WTC11 (cell line): ENCODE results near the gene ANO9. TPM values are rescaled to one million over a fixed set of nuclear protein-coding genes. Genes with fewer than 3 reads are reported as not detected.

Experiments
- ATAC-seq: fragments of 200-7000 bp; cut with Tn5 transposase; 2 replicates; pipeline ENCODE4 v1.10.0; 2021; ENCODE audit warnings: mild to moderate bottlenecking, moderate library complexity
- CTCF ChIA-PET: fragments of 300-600 bp; sonication (Branson Sonifier 250); formaldehyde crosslinking; loops from one replicate; lab custom pipeline; 2021; ENCODE audit warnings: antibody characterized with exemption; lab: Charles Lee
- POLR2A ChIA-PET: fragments of 350-600 bp; sonication (Branson Sonifier 250); formaldehyde crosslinking; loops from one replicate; lab custom pipeline; 2021; ENCODE audit warnings: antibody characterized with exemption; lab: Charles Lee
- DNase-seq: peaks from one replicate; pipeline ENCODE4 v3.0.0; 2021; ENCODE audit warnings: low spot score
- H3K27ac Mint-ChIP-seq: 2 replicates; pipeline ENCODE4 v1.8.0; 2021; ENCODE audit warnings: mixed read lengths
- H3K27me3 Mint-ChIP-seq: 2 replicates; pipeline ENCODE4 v1.8.0; 2021; ENCODE audit warnings: low read depth, mild to moderate bottlenecking, moderate library complexity, mixed read lengths
- H3K36me3 Mint-ChIP-seq: 2 replicates; pipeline ENCODE4 v1.8.0; 2021; ENCODE audit warnings: mixed read lengths
- H3K4me1 Mint-ChIP-seq: 2 replicates; pipeline ENCODE4 v1.8.0; 2022; ENCODE audit warnings: mixed read lengths
- H3K4me3 Mint-ChIP-seq: 2 replicates; pipeline ENCODE4 v1.8.0; 2021; ENCODE audit warnings: mild to moderate bottlenecking, moderate library complexity, mixed read lengths
- H3K9me3 Mint-ChIP-seq: 2 replicates; pipeline ENCODE4 v1.8.0; 2021; ENCODE audit warnings: mixed read lengths
- JAZF1 ChIP-seq: fragments of 250-450 bp; sonication (Bioruptor Pico); IDR thresholded peaks from 2 replicates; pipeline ENCODE4 v1.9.0; 2021; ENCODE audit warnings: moderate library complexity, mild to moderate bottlenecking, inconsistent platforms
- MXD4 ChIP-seq: fragments of 250-450 bp; sonication (Bioruptor Pico); IDR thresholded peaks from 2 replicates; pipeline ENCODE4 v1.8.0; 2021; ENCODE audit warnings: mild to moderate bottlenecking, moderate library complexity, borderline replicate concordance
- NFATC4 ChIP-seq: fragments of 250-450 bp; sonication (Bioruptor Pico); IDR thresholded peaks from 2 replicates; pipeline ENCODE4 v1.9.0; 2021; ENCODE audit warnings: mild to moderate bottlenecking
- NFE2L1 ChIP-seq: sonication (generic); formaldehyde crosslinking; IDR thresholded peaks from 2 replicates; pipeline ENCODE4 v1.8.1; 2023; ENCODE audit warnings: missing genetic modification reagents
- NFYB ChIP-seq: sonication (generic); formaldehyde crosslinking; conservative IDR thresholded peaks from 2 replicates; pipeline ENCODE4 v1.8.0; 2022; ENCODE audit warnings: low read depth, missing genetic modification reagents
- NR2C2 ChIP-seq: sonication (generic); formaldehyde crosslinking; IDR thresholded peaks from 2 replicates; pipeline ENCODE4 v1.8.0; 2022; ENCODE audit warnings: mild to moderate bottlenecking, missing genetic modification reagents
- PRRX2 ChIP-seq: fragments of 250-450 bp; sonication (Bioruptor Pico); IDR thresholded peaks from 2 replicates; pipeline ENCODE4 v1.8.0; 2021; ENCODE audit warnings: mild to moderate bottlenecking
- SMAD3 ChIP-seq: sonication (generic); formaldehyde crosslinking; IDR thresholded peaks from 2 replicates; pipeline ENCODE4 v1.8.0; 2022; ENCODE audit warnings: missing genetic modification reagents, mild to moderate bottlenecking, borderline replicate concordance
- TP53 ChIP-seq: sonication (generic); formaldehyde crosslinking; IDR thresholded peaks from 2 replicates; pipeline ENCODE4 v1.8.1; 2023; ENCODE audit warnings: mild to moderate bottlenecking, missing genetic modification reagents
- ZNF138 ChIP-seq: sonication (generic); formaldehyde crosslinking; conservative IDR thresholded peaks from 2 replicates; pipeline ENCODE4 v1.8.1; 2022; ENCODE audit warnings: mild to moderate bottlenecking, moderate library complexity, missing genetic modification reagents
- total RNA-seq: library from RNA; stranded (reverse); gene quantifications from 3 replicates; pipeline ENCODE4 v1.2.3, GENCODE V29; 2021
- TF ChIP-seq, protein P1 (sequence below): sonication (generic); formaldehyde crosslinking; IDR thresholded peaks from 2 replicates; pipeline ENCODE4 v1.8.0; 2022; ENCODE audit warnings: missing genetic modification reagents
- TF ChIP-seq, protein P2 (sequence below): sonication (generic); formaldehyde crosslinking; IDR thresholded peaks from 2 replicates; pipeline ENCODE4 v1.8.1; 2022; ENCODE audit warnings: mild to moderate bottlenecking, moderate library complexity, missing genetic modification reagents
- TF ChIP-seq, protein P3 (sequence below): fragments of 250-450 bp; sonication (Bioruptor Pico); IDR thresholded peaks from 2 replicates; pipeline ENCODE4 v1.9.0; 2021; ENCODE audit warnings: mild to moderate bottlenecking, borderline replicate concordance
- TF ChIP-seq, protein P4 (sequence below): sonication (generic); formaldehyde crosslinking; IDR thresholded peaks from 2 replicates; pipeline ENCODE4 v1.8.1; 2022; ENCODE audit warnings: mild to moderate bottlenecking, missing genetic modification reagents, moderate library complexity, borderline replicate concordance
- TF ChIP-seq, protein P5 (sequence below): sonication (generic); formaldehyde crosslinking; IDR thresholded peaks from 2 replicates; pipeline ENCODE4 v1.8.1; 2022; ENCODE audit warnings: low read depth, mild to moderate bottlenecking, moderate library complexity, missing genetic modification reagents, borderline replicate concordance
- TF ChIP-seq, protein P6 (sequence below): sonication (generic); formaldehyde crosslinking; IDR thresholded peaks from 2 replicates; pipeline ENCODE4 v1.8.1; 2023; ENCODE audit warnings: mild to moderate bottlenecking, missing genetic modification reagents
- TF ChIP-seq, protein P7 (sequence below): sonication (generic); formaldehyde crosslinking; IDR thresholded peaks from 2 replicates; pipeline ENCODE4 v1.8.1; 2023; ENCODE audit warnings: mild to moderate bottlenecking, missing genetic modification reagents, borderline replicate concordance

ANO9 gene
- total RNA-seq, 1 experiment from 2014 or later = 13.2 TPM

DNA sequence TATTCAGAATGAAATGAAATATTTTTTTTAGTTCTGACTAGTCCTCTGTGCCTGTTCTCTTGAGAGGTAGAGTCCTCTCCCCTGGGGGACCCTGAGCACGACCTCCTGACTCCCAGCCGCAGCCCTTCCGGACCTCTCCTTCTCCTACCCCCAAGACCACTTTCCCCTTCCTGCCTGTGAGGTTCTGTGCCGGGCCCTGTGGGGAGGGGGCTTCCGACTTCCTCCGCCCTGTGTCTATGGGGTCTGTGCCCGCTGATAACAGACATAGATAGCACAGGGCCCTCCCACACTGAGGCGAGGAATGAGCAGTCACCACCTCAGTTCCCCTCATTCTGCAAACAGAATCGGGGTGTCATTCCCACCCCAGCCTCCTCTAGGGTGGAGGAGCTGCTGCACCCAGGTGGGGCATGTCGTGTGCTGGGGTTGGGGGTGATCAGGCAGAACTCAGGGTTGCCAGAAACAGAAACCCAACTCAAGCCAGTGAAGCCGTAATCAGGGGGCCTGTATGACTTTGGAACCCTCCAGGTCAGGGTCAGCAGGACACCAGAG is 59.7 kb downstream of the ANO9 start:
- POLR2A ChIA-PET = no interaction called here
- peaks cover 8% of the 10 kb centered on the region for H3K9me3 Mint-ChIP-seq
- CTCF ChIA-PET = no interaction called here
- no peak; the same call in 1 of the 2 replicates for ATAC-seq
- no peaks in the 10 kb centered on the region for H3K4me1 Mint-ChIP-seq
- DNase-seq = no peak
- H3K36me3 Mint-ChIP-seq = peaks cover 13% of the 10 kb centered on the region
- peak overlapping the region; percentile 65 for H3K27ac Mint-ChIP-seq
- H3K4me3 Mint-ChIP-seq = no peak overlapping the region
- TF ChIP-seq, protein P1, sequence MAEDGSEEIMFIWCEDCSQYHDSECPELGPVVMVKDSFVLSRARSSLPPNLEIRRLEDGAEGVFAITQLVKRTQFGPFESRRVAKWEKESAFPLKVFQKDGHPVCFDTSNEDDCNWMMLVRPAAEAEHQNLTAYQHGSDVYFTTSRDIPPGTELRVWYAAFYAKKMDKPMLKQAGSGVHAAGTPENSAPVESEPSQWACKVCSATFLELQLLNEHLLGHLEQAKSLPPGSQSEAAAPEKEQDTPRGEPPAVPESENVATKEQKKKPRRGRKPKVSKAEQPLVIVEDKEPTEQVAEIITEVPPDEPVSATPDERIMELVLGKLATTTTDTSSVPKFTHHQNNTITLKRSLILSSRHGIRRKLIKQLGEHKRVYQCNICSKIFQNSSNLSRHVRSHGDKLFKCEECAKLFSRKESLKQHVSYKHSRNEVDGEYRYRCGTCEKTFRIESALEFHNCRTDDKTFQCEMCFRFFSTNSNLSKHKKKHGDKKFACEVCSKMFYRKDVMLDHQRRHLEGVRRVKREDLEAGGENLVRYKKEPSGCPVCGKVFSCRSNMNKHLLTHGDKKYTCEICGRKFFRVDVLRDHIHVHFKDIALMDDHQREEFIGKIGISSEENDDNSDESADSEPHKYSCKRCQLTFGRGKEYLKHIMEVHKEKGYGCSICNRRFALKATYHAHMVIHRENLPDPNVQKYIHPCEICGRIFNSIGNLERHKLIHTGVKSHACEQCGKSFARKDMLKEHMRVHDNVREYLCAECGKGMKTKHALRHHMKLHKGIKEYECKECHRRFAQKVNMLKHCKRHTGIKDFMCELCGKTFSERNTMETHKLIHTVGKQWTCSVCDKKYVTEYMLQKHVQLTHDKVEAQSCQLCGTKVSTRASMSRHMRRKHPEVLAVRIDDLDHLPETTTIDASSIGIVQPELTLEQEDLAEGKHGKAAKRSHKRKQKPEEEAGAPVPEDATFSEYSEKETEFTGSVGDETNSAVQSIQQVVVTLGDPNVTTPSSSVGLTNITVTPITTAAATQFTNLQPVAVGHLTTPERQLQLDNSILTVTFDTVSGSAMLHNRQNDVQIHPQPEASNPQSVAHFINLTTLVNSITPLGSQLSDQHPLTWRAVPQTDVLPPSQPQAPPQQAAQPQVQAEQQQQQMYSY (CRISPR knock-in tag) = no peak
- TF ChIP-seq, protein P2, sequence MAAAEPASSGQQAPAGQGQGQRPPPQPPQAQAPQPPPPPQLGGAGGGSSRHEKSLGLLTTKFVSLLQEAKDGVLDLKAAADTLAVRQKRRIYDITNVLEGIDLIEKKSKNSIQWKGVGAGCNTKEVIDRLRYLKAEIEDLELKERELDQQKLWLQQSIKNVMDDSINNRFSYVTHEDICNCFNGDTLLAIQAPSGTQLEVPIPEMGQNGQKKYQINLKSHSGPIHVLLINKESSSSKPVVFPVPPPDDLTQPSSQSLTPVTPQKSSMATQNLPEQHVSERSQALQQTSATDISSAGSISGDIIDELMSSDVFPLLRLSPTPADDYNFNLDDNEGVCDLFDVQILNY (CRISPR knock-in tag) = no peak
- TF ChIP-seq NFATC4 (CRISPR knock-in tag) = no peak
- TF ChIP-seq NR2C2 (CRISPR knock-in tag) = no peak
- TF ChIP-seq, protein P3, sequence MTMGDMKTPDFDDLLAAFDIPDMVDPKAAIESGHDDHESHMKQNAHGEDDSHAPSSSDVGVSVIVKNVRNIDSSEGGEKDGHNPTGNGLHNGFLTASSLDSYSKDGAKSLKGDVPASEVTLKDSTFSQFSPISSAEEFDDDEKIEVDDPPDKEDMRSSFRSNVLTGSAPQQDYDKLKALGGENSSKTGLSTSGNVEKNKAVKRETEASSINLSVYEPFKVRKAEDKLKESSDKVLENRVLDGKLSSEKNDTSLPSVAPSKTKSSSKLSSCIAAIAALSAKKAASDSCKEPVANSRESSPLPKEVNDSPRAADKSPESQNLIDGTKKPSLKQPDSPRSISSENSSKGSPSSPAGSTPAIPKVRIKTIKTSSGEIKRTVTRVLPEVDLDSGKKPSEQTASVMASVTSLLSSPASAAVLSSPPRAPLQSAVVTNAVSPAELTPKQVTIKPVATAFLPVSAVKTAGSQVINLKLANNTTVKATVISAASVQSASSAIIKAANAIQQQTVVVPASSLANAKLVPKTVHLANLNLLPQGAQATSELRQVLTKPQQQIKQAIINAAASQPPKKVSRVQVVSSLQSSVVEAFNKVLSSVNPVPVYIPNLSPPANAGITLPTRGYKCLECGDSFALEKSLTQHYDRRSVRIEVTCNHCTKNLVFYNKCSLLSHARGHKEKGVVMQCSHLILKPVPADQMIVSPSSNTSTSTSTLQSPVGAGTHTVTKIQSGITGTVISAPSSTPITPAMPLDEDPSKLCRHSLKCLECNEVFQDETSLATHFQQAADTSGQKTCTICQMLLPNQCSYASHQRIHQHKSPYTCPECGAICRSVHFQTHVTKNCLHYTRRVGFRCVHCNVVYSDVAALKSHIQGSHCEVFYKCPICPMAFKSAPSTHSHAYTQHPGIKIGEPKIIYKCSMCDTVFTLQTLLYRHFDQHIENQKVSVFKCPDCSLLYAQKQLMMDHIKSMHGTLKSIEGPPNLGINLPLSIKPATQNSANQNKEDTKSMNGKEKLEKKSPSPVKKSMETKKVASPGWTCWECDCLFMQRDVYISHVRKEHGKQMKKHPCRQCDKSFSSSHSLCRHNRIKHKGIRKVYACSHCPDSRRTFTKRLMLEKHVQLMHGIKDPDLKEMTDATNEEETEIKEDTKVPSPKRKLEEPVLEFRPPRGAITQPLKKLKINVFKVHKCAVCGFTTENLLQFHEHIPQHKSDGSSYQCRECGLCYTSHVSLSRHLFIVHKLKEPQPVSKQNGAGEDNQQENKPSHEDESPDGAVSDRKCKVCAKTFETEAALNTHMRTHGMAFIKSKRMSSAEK (CRISPR knock-in tag) = no peak
- TF ChIP-seq, protein P4, sequence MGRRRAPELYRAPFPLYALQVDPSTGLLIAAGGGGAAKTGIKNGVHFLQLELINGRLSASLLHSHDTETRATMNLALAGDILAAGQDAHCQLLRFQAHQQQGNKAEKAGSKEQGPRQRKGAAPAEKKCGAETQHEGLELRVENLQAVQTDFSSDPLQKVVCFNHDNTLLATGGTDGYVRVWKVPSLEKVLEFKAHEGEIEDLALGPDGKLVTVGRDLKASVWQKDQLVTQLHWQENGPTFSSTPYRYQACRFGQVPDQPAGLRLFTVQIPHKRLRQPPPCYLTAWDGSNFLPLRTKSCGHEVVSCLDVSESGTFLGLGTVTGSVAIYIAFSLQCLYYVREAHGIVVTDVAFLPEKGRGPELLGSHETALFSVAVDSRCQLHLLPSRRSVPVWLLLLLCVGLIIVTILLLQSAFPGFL (CRISPR knock-in tag) = no peak
- no peak for TF ChIP-seq NFE2L1 (CRISPR knock-in tag)
- TF ChIP-seq JAZF1 (CRISPR knock-in tag) = no peak
- TF ChIP-seq, protein P5, sequence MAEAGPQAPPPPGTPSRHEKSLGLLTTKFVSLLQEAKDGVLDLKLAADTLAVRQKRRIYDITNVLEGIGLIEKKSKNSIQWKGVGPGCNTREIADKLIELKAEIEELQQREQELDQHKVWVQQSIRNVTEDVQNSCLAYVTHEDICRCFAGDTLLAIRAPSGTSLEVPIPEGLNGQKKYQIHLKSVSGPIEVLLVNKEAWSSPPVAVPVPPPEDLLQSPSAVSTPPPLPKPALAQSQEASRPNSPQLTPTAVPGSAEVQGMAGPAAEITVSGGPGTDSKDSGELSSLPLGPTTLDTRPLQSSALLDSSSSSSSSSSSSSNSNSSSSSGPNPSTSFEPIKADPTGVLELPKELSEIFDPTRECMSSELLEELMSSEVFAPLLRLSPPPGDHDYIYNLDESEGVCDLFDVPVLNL (CRISPR knock-in tag) = no peak
- TF ChIP-seq, protein P6, sequence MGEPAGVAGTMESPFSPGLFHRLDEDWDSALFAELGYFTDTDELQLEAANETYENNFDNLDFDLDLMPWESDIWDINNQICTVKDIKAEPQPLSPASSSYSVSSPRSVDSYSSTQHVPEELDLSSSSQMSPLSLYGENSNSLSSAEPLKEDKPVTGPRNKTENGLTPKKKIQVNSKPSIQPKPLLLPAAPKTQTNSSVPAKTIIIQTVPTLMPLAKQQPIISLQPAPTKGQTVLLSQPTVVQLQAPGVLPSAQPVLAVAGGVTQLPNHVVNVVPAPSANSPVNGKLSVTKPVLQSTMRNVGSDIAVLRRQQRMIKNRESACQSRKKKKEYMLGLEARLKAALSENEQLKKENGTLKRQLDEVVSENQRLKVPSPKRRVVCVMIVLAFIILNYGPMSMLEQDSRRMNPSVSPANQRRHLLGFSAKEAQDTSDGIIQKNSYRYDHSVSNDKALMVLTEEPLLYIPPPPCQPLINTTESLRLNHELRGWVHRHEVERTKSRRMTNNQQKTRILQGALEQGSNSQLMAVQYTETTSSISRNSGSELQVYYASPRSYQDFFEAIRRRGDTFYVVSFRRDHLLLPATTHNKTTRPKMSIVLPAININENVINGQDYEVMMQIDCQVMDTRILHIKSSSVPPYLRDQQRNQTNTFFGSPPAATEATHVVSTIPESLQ (CRISPR knock-in tag) = no peak
- TF ChIP-seq ZNF138 (CRISPR knock-in tag) = no peak
- no peak for TF ChIP-seq NFYB (CRISPR knock-in tag)
- TF ChIP-seq MXD4 (CRISPR knock-in tag) = no peak
- TF ChIP-seq TP53 (CRISPR knock-in tag) = no peak
- TF ChIP-seq, protein P7, sequence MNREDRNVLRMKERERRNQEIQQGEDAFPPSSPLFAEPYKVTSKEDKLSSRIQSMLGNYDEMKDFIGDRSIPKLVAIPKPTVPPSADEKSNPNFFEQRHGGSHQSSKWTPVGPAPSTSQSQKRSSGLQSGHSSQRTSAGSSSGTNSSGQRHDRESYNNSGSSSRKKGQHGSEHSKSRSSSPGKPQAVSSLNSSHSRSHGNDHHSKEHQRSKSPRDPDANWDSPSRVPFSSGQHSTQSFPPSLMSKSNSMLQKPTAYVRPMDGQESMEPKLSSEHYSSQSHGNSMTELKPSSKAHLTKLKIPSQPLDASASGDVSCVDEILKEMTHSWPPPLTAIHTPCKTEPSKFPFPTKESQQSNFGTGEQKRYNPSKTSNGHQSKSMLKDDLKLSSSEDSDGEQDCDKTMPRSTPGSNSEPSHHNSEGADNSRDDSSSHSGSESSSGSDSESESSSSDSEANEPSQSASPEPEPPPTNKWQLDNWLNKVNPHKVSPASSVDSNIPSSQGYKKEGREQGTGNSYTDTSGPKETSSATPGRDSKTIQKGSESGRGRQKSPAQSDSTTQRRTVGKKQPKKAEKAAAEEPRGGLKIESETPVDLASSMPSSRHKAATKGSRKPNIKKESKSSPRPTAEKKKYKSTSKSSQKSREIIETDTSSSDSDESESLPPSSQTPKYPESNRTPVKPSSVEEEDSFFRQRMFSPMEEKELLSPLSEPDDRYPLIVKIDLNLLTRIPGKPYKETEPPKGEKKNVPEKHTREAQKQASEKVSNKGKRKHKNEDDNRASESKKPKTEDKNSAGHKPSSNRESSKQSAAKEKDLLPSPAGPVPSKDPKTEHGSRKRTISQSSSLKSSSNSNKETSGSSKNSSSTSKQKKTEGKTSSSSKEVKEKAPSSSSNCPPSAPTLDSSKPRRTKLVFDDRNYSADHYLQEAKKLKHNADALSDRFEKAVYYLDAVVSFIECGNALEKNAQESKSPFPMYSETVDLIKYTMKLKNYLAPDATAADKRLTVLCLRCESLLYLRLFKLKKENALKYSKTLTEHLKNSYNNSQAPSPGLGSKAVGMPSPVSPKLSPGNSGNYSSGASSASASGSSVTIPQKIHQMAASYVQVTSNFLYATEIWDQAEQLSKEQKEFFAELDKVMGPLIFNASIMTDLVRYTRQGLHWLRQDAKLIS (CRISPR knock-in tag) = no peak
- no peak for TF ChIP-seq PRRX2 (CRISPR knock-in tag)
- no peak for TF ChIP-seq SMAD3
- peaks cover 6% of the 10 kb centered on the region; the same call in 1 of the 2 replicates for H3K27me3 Mint-ChIP-seq
